GM18861 (cell line): Measurements from ENCODE around the gene EXOSC5.
"Not testable (repeated sequence)": the region's sequence is repeated elsewhere in the genome, so short reads cannot be mapped to it uniquely, and the experiment has no call there.

Source experiments
- ATAC-seq: cut with Tn5 transposase; IDR thresholded peaks from one replicate; pipeline ENCODE4 v1.9.1; 2021; ENCODE audit not compliant: unreplicated experiment

EXOSC5 gene

DNA sequence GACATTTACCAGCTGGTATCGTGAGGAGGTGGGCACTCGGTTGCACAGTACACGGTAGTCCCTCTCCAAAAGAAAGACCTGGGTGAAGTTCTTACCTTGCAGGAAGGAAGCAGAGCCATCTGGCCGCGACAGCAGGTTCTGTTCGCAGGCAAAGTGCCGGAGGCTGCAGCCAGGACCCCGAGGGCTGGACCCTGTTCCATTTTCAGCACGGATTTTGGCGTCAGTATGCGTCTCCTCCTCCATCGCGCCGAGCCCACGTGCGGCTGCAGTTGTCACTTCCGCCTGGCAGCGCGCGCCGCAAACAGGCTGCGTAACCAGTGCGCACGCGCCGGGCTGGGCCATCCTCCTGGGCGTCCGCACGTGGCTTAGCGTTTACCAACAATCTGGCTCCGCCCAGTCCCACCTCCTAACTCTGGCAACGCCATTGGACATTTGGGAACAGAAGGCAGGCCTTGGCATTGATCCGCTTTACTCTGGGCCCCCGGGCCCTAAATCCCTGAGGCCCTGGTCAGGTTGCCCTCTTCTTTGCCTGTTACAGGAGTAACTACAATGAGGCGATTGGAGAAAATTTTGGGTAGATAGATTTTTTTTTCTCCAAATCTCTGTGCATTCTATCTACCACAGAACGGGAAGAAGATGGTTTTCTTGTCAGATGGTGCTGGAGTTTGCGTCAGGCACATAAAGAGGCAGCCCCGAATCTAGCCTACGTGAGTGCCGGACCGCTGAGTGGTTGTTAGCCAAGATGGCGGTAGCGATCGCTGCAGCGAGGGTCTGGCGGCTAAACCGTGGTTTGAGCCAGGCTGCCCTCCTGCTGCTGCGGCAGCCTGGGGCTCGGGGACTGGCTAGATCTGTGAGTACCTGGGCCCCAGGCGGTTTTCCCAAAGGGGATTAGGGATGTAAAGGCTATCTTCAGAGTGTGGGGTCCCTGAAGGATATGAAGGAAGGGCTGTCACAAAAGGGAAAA is at the start of gene EXOSC5, which contains the start of gene BCKDHA:
Gene EXOSC5, minus strand, starts transcription at position 274 of the 964 bp plus-strand sequence. Its CDS starts 31 bp downstream, at position 243.
Gene BCKDHA, plus strand, starts transcription at position 733 of the 964 bp plus-strand sequence. Its CDS starts 10 bp downstream, at position 743.
- peak; percentile 89 for ATAC-seq

DNA sequence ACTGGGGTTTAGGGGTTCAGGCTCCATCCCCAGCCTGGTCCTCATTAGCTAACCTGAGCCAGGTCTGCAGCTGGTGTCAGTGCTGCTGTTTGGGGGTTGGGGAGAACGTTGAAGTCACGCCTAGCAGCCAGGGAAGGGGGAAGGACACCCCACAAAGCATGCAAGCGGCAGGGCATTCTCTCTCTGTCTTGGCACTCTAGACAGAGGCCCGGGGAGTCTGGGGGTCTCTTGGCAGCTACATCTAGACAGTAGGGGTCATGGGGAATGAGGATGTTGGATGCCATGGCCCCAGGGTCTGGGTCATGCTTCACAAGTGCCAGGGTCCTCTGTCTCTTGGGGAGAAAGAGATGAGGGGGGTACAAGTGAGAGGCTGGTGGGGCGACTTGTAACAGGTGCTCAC is 48.4 kb upstream of the EXOSC5 start:
- no peak for ATAC-seq

DNA sequence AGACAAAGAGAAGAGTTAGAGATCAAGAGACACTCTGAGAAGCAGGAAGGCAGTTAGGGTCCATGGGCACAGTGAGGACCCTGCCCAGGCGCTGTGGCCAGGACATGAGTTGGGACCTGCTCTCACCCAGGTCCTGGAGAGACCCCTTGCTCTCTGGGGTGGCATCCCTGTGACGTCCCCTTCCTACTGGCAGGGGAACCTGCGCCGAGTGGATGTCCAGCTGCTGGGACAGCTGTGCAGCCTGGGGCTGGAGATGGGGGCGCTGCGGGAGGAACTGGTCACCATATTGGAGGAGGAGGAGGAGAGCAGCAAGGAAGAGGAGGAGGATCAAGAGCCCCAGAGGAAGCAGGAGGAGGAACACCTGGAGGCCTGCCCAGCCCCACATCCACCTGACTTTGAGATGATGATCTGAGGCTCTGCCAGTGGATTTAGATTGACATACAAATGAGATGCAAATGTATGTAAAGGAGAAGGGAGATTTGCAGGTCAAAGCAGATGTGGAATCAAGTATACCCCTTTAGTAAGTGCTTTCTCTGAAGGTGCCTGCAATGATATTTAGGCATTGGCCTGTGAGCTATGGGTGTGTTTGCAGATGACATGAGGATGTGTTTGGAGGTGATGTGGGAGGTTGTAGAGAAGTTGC is 46.8 kb upstream of the EXOSC5 start:
- no peak for ATAC-seq

DNA sequence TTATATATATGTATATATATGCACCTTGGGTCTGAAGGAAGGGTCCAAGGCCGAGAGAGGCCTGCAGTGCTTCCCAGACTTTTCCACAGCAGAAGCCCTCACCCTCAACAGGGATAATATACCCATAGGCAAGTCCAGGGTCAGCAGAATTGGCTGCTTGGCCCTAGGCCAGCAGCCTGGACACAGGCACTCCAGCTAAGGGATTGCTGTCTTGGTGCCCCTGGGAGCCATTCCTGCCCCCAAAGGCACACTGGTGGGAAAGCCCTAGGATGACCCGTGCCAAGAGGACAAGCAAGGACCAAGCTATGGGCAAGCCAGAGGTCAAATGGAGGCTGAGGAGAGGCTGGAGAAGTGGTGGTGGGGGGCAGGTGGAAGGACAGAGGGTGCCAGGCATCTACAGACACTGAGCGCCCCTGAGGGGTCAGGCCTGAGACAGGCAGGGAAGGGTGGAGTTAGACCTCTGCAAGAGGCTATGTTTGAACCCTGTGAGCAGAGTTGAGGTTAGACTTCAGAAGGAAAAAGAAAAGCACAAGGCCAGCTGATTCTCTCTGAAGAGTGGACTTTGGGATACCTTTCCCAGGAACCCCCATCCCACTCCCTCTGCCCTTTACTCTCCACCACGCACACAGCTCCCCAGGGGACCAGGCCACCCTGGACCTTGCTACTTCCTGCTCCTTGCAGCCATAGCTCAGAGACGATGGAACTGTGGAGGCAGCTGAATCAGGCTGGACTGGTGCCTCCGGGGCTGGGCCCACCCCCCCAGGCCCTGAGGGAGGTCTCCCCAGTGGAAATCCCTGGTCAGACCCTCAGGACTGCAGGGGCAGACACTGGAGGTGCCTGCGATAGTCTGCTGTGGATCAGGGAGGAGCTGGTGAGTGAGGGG is 45.6 kb upstream of the EXOSC5 start, which contains the start of gene ERICH4:
Gene ERICH4, plus strand, starts transcription at position 684 of the 883 bp plus-strand sequence. Its CDS starts 14 bp downstream, at position 698.
- no peak for ATAC-seq

DNA sequence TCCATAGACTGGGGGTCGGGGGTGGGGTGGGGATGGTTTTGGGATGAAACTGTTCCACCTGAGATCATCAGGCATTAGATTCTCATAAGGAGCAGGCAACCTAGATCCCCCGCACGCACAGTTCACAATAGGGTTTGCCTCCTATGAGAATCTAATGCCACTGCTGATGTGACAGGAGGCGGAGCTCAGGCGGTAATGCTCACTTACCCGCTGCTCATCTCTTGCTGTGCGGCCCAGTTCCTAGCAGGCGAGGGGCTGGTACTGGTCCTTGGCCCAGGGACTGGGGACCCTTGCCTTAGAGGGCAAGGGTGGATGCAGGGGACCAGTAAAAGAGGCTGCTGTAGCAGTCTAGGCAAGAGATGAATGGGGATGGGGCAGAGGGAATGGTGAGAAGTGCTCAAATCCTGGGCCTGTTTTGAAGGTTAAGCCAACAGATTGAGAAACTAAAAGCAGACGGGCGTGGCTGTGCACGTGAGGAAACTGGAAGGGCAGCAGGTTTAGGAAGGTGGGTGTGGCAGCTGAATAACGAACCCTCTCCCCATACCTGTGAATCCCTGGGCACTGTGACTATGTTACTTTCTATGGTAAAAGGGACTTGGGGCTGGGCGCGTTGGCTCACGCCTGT is 44.3 kb upstream of the EXOSC5 start:
- ATAC-seq: no peak

DNA sequence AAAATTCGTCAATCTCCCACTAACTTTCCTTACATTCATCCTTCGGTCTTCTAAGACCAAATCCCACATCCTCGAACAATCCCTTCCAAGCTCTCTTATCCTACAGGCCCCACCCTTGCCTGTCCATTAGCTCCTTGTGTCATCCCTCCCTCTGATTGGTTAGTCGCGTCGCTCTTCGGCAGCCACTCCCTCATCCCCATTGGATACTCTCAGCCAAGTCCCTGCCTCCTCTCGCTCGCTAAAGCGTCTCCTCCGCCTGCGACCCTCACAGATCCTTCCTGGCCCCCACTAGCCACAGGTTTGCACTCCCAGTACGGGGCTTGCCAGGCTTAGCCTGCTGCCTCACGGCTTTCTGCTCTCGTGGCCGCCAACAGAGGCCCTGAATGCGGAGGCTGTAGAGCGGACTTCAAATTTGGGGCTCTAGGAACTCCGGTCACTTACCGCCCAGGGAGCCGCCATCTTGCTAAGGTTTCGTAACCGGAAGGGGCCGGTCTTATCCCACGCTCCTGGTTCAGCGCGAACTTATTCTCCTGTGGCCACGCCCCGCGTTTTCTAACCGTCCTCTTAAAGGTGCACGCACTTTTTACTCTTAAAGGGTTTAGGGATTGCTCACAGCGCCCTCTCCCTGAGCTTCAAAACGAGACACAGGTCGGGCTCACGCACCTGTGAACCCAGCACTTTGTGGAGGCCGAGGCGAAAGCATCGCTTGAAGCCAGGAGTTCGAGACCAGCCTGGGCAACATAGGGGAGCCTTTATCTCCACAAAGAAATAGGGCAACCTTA is 42.5 kb upstream of the EXOSC5 start, which contains the start of gene DMAC2:
Gene DMAC2, minus strand, starts transcription at position 472 of the 782 bp plus-strand sequence. Its CDS starts 13 bp downstream, at position 459.
- ATAC-seq: peak; percentile 77

DNA sequence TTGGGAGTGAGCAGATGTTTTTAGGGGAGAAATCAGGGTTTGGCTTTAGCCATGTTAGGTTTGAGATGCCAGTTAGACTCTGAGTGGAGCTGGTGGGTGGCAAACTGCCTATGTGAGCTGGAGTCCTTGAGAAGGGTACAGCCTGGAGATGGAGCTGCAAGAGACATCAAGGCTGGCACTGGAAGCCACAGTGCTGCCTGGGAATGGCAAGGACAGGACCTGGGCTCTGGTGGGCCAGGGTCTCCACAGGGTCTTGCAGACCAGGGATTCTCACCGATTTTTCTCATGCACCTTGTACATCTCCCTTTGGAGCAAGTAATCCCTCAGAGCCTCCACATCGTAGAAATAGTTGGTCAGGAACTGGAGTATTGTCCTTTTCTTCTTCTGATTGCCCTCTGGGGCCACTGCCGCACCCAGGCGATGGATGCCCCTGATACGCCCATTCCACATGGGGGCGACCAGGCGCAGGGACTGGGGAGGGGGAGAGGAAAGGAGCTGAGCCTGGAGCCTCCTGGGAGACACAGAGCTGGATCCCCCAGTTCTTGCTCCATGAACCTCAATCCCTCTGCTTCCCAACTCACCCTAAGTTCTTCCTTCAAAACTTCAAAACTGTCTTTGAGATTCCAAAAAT is 40.9 kb upstream of the EXOSC5 start:
- no peak for ATAC-seq

DNA sequence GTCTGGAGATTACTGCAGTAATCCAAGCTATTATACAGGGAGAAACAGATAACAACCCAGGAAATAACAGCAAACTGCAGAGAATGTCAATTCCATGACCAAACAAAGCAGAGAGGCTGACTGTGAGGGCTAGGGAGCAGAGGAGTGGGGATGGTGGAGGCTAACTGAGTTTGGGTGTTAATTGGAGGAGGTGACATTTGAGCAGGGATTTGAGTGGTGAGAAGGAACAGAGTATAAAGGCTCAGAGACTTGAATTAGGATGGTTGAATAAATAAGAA is 39.5 kb upstream of the EXOSC5 start:
- ATAC-seq: no peak

DNA sequence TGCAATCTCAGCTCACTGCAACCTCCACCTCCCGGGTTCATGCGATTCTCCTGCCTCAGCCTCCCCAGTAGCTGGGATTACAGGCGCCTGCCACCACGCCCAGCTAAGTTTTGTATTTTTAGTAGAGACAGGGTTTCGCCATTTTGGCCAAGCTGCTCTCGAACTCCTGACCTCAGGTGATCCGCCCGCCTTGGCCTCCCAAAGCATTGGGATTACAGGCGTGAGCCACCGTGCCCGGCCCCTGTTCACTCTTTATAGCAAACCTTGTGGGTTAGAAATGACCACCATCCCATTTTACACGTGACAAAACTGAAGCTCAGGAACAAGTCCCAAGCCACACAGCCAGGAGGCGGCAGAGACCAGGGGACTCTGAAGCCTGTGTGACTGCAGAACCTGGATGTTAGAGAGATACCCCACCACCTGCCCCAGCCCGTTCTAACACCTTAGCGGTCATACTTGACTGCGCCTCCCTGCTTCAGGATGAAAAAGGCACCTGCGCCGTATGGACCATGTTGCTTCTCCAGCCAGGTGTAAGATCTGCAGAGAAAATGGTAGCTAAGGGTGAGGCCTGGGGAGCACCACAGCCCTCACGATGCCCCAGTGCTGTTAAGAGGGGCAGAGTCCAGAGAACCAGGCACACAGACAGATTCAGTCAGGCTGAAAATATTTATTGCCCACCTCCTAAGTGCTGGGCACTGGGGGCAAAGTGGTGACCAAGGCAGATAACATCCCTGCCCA is 38.9 kb upstream of the EXOSC5 start:
- no peak for ATAC-seq

DNA sequence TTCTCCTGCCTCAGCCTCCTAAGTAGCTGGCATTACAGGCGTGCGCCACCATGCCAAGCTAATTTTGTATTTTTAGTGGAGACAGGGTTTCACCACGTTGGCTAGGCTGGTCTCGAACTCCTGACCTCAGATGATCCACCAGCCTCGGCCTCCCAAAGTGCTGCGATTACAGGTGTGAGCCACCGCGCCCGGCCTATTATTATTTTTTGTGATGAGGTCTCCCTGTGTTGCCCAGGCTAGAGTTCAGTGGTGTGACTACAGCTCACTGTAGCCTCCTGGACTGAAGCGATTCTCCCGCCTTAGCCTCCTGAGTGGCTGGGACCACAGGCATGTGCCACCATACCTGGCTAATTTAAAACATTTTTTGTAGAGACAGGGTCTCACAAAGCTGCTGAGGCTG is 38.2 kb upstream of the EXOSC5 start:
- not testable (repeated sequence) for ATAC-seq

DNA sequence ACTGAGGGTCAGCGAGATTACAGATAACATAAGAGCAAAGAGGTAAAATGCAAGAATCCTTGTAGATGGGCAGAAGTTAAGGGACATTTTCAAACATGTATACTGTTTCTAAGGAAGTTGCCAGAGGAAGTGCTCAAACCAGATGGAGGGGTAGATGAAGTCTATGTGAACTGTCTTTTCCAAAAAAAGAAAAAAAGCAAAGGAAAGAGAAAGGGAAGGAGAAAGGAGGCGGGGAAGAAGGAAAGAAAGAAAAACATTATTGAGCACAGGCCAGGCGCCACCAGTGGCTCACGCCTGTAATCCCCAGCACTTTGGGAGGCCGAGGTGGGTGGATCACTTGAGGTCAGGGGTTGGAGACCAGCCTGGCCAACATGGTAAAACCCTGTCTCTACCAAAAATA is 37.3 kb upstream of the EXOSC5 start:
- ATAC-seq: no peak

DNA sequence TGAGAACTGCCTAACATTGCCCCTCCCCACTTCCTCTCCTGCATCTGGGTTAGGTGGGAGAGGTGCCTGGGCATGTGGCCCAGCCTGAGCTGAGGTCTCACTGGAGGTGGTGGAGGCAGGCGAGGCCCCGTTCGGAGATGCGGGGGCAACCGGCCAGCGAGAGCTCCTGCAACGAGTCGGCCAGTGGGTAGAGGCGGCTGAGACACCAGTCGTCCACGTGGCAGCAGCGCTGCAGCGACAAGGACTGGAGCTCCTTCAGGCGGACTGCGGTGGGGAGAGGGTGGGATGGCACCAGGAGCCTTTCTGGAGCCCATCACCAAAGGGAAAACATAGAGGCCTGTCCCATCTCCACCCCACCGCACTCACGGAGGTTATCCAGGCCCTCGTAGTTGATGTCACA is 36.0 kb upstream of the EXOSC5 start:
- no peak for ATAC-seq

DNA sequence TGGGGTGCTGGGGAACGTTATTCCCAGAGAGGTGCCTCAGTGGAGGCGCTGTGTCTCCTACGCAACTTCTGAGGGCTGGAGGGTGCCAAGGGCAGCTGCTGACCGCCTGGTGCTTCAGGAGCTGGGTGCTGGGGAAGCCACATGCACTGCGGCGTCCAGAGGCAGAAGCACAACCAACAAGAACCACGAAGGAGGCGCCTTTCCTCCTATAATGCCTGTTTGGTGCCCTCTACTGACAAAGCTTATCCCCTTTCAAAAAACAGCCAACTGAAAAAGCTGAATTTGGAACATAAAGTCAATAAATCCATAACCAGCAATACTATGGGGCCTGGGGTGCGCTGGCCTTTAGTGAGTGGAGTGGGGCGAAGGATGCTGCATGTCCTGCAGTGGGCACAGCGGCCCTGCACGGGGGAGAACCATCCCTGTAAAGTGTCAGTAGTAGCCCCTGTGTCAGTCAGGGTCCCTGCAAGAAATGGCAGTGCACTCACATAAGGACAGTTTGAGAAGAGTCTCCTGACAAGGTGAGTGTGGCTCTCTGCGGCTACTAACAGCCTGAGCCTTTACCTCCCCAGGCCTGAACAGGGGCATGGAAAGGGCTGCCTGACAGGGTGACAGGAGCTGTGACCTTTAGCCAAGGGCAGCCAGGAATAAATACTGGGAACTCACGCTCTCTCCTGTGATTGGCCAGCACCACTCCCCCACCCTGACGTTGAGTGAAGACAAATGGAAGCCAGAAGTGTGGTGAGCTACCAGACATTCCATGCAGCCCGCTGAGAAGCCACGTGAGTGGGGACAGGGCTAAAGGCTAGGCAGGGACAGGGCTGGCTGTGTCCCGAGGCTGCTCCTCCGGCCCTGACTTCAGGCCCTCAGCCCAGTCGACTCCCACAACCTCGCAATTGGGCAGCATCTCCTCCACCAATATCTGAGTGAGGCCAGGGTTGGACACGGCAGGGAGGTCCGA is 34.5 kb upstream of the EXOSC5 start:
- ATAC-seq: no peak

DNA sequence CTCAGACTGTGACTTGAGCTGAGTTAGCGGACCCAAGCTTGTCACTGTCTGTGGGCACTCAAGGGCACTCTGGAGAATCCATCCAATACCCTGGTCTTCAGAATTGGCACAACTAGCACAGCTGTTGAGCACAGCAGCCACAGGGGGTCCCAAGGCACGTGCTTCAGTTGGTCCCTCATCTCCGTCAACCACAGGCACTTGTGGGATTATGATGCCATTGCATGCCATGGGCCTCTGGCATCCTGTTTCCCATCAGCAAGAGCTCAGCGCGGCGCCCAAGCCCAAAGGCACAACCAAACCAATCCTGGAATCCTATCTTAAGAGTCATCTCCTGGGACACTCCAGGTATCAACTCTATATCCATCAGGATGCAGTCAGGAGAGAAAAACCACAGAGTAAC is 33.8 kb upstream of the EXOSC5 start:
- no peak for ATAC-seq

DNA sequence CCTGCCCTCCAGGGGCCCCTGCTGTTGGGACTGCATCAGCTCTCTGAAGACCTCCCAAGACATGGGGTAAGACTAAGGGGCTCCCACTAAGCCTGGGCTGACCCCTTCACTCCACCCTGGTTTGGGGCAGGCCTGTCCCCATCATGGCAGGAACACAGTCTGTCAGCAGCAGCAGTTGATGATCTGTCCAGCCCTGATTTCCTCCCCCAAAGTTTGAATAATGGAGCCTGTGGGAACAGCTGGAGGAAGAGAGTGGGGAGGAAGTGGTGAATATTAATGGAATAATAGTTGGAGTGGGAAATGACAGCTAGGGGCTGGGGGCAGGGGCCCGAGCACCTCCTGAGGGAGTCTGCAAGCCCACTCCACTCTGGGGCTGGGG is 31.3 kb upstream of the EXOSC5 start:
- ATAC-seq: no peak

DNA sequence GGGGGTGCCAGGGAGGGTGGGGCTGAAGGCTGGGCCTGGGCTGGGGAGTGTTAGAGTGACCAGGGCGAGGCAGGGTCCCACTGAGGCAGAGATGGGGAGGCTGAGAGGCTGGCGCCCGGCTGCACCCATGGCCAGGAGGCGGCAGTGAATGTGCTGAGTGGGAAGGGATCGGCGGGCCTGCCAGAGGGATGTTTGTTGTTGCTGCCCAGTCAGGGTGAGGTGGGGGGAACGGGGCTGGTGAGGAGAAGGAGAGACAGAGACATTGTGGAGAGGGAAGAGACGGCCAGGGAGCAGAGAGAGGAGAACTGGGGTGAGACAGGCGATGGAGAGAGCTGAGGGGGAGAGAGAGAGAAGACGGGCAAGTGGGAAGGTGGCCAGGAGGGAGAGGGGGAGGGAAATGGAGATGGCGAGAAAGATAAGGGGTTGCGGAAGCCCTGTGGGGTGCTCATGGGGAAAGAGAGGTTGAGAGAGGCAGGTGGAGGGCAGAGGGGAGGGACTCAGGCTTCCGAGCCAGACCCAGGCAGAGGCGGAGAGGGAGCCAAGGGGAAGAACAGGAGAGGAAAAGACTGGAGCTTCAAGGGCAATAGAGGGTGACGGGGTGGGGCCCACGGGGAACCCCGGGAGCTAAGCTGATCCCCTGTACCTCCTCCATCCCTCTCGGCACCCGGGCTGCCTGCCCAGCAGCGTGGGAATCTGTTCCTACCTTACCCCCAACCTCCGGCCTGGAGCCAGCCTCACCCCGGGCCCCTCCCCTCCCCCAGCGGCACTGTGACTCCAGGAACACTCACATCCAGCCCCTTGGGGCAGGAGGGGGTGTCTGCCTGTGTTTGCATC is 30.7 kb upstream of the EXOSC5 start:
- no peak for ATAC-seq
